ENCODE results near the gene ARL4D. TPM values are rescaled to one million over a fixed set of nuclear protein-coding genes. Genes with fewer than 3 reads are reported as not detected.

ARL4D gene
- total RNA-seq, 4 donors from 2014 or later = 17.5 to 31.1 (median 21.9) TPM

GRCh38 chr17:43444223-43445008 is 45.6 kb downstream of the ARL4D start:
- WGBS = 83% methylated on average over 8 of the region's 8 CpGs
- no peaks in the 10 kb centered on the region for H3K4me1 ChIP-seq
- H3K9me3 ChIP-seq = no peaks in the 10 kb centered on the region
- intact Hi-C loops (cut with DNase I) = no loop called here
- H3K36me3 ChIP-seq = no peaks in the 10 kb centered on the region
- no peaks in the 10 kb centered on the region for H3K27me3 ChIP-seq
- TF ChIP-seq POLR2A (IDR thresholded peaks at IDR 0.05; ENCODE audit: low read depth) (no peak), EP300 (IDR thresholded peaks at IDR 0.05) (no peak), POLR2AphosphoS5 (IDR thresholded peaks at IDR 0.05) (no peak)
- no peak overlapping the region for H3K27ac ChIP-seq (replicated peaks in 1 of 4)
- no peak overlapping the region for H3K4me3 ChIP-seq
- no peak for DNase-seq (ENCODE audit: extremely low spot score)

GRCh38 chr17:43445009-43445589 is 46.3 kb downstream of the ARL4D start:
- 83% methylated on average over 5 of the region's 5 CpGs for WGBS
- Histone ChIP-seq H3K4me3 (no peak overlapping the region), H3K36me3 (no peaks in the 10 kb centered on the region), H3K4me1 (no peaks in the 10 kb centered on the region), H3K27me3 (no peaks in the 10 kb centered on the region), H3K27ac (replicated peaks in 1 of 4) (no peak overlapping the region), H3K9me3 (no peaks in the 10 kb centered on the region)
- intact Hi-C loops (cut with DNase I) = no loop called here
- no peak for DNase-seq (ENCODE audit: extremely low spot score)
- TF ChIP-seq POLR2A (IDR thresholded peaks at IDR 0.05; ENCODE audit: low read depth) = no peak
- TF ChIP-seq EP300 (IDR thresholded peaks at IDR 0.05) = no peak
- no peak for TF ChIP-seq POLR2AphosphoS5 (IDR thresholded peaks at IDR 0.05)
- no peak for TF ChIP-seq CTCF (IDR thresholded peaks at IDR 0.05)

GRCh38 chr17:43446773-43447172 is 48.0 kb downstream of the ARL4D start:
- intact Hi-C loops (cut with DNase I) = no loop called here
- H3K36me3 ChIP-seq = no peaks in the 10 kb centered on the region
- TF ChIP-seq EP300 (IDR thresholded peaks at IDR 0.05) (no peak), POLR2A (IDR thresholded peaks at IDR 0.05; ENCODE audit: low read depth) (no peak), CTCF (IDR thresholded peaks at IDR 0.05) (no peak), POLR2AphosphoS5 (IDR thresholded peaks at IDR 0.05) (no peak)
- H3K9me3 ChIP-seq = no peaks in the 10 kb centered on the region
- no peak for DNase-seq (ENCODE audit: extremely low spot score)
- no peaks in the 10 kb centered on the region for H3K4me1 ChIP-seq
- no peaks in the 10 kb centered on the region for H3K27me3 ChIP-seq
- 98% methylated on average over 5 of the region's 5 CpGs for WGBS
- H3K27ac ChIP-seq (replicated peaks in 1 of 4) = no peak overlapping the region
- no peak overlapping the region for H3K4me3 ChIP-seq

GRCh38 chr17:43448720-43449469 is 50.1 kb downstream of the ARL4D start:
- no peaks in the 10 kb centered on the region for H3K9me3 ChIP-seq

GRCh38 chr17:43449470-43450248 is 50.9 kb downstream of the ARL4D start:
- Histone ChIP-seq H3K36me3 (no peaks in the 10 kb centered on the region), H3K27ac (replicated peaks in 1 of 4) (no peak overlapping the region), H3K27me3 (no peaks in the 10 kb centered on the region), H3K4me3 (no peak overlapping the region), H3K9me3 (no peaks in the 10 kb centered on the region), H3K4me1 (no peaks in the 10 kb centered on the region)
- DNase-seq (ENCODE audit: extremely low spot score) = no peak
- intact Hi-C loops (cut with DNase I) = no loop called here
- WGBS = 76% methylated on average over 8 of the region's 8 CpGs
- TF ChIP-seq EP300 (IDR thresholded peaks at IDR 0.05) (no peak), POLR2A (IDR thresholded peaks at IDR 0.05; ENCODE audit: low read depth) (no peak), POLR2AphosphoS5 (IDR thresholded peaks at IDR 0.05) (no peak), CTCF (IDR thresholded peaks at IDR 0.05) (no peak)

More at GRCh38 chr17:43448720-43449469, 50.1 kb downstream of the ARL4D start:
- H3K27me3 ChIP-seq = no peaks in the 10 kb centered on the region
- no peaks in the 10 kb centered on the region for H3K4me1 ChIP-seq
- intact Hi-C loops (cut with DNase I) = no loop called here
- 78% methylated on average over 7 of the region's 7 CpGs for WGBS
- TF ChIP-seq POLR2AphosphoS5 (IDR thresholded peaks at IDR 0.05) (no peak), EP300 (IDR thresholded peaks at IDR 0.05) (no peak)
- DNase-seq (ENCODE audit: extremely low spot score) = no peak
- H3K36me3 ChIP-seq = no peaks in the 10 kb centered on the region
- H3K4me3 ChIP-seq = no peak overlapping the region
- H3K27ac ChIP-seq (replicated peaks in 1 of 4) = no peak overlapping the region
